Progenitor cell of endocrine pancreas (in vitro differentiated cells): ENCODE results near the gene CATSPERZ. TPM values are rescaled to one million over a fixed set of nuclear protein-coding genes. Genes with fewer than 3 reads are reported as not detected.

Experiments
- DNase-seq: peaks from one replicate; pipeline ENCODE4 v3.0.0; 2021; ENCODE audit warnings: low spot score; ENCODE audit not compliant: unreplicated experiment
- H3K27ac Mint-ChIP-seq: 2 replicates; pipeline ENCODE4 v1.8.0; 2021; ENCODE audit warnings: mild to moderate bottlenecking, moderate library complexity, mixed read lengths
- H3K27me3 Mint-ChIP-seq: 2 replicates; pipeline ENCODE4 v1.8.0; 2021; ENCODE audit warnings: mixed read lengths
- H3K36me3 Mint-ChIP-seq: 2 replicates; pipeline ENCODE4 v1.8.0; 2022; ENCODE audit warnings: mixed read lengths; ENCODE audit not compliant: insufficient read depth
- H3K4me1 Mint-ChIP-seq: 2 replicates; pipeline ENCODE4 v1.8.0; 2021; ENCODE audit warnings: low read depth, mixed read lengths
- H3K4me3 Mint-ChIP-seq: 2 replicates; pipeline ENCODE4 v1.8.0; 2021; ENCODE audit warnings: low read depth, mild to moderate bottlenecking, moderate library complexity, mixed read lengths
- H3K9me3 Mint-ChIP-seq: 2 replicates; pipeline ENCODE4 v1.8.0; 2021; ENCODE audit warnings: low read depth, mixed read lengths
- total RNA-seq: library from RNA; stranded (reverse); gene quantifications from 2 replicates; pipeline ENCODE4 v1.2.1, GENCODE V29; 2021
- TF ChIP-seq, protein P1 (sequence below): fragments of 200-600 bp; sonication (generic); IDR thresholded peaks from one replicate; pipeline ENCODE4 v1.5.0; 2021; ENCODE audit warnings: antibody characterized with exemption, mild to moderate bottlenecking; ENCODE audit not compliant: unreplicated experiment

Gene CATSPERZ
- total RNA-seq, 1 donor from 2014 or later, result not detected

DNA sequence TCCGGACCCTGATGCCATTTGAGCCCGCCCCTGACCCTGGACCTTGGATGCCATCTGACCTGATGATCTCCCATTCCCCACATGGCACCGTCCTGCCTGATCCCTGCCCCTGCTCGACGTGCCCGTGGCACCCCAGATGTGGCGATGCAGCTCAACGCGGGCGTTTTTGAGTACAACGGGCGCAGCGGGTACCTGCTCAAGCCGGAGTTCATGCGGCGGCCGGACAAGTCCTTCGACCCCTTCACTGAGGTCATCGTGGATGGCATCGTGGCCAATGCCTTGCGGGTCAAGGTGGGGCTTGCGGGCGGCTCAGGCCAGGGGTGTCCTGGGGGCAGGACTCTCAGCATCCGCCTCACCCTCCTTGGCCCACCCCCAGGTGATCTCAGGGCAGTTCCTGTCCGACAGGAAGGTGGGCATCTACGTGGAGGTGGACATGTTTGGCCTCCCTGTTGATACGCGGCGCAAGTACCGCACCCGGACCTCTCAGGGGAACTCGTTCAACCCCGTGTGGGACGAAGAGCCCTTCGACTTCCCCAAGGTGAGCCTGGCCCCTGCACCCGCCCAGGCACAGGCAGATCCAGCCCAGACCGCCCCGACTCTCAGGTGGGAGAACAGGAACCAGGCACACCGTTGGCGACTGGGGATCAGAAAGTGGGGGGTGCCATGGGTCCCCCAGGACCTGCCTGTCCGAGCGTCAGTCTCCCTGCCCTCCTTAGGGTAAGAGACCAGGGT is 37.7 kb upstream of the CATSPERZ start:
- no peaks in the 10 kb centered on the region for H3K27me3 Mint-ChIP-seq
- TF ChIP-seq, protein P1, sequence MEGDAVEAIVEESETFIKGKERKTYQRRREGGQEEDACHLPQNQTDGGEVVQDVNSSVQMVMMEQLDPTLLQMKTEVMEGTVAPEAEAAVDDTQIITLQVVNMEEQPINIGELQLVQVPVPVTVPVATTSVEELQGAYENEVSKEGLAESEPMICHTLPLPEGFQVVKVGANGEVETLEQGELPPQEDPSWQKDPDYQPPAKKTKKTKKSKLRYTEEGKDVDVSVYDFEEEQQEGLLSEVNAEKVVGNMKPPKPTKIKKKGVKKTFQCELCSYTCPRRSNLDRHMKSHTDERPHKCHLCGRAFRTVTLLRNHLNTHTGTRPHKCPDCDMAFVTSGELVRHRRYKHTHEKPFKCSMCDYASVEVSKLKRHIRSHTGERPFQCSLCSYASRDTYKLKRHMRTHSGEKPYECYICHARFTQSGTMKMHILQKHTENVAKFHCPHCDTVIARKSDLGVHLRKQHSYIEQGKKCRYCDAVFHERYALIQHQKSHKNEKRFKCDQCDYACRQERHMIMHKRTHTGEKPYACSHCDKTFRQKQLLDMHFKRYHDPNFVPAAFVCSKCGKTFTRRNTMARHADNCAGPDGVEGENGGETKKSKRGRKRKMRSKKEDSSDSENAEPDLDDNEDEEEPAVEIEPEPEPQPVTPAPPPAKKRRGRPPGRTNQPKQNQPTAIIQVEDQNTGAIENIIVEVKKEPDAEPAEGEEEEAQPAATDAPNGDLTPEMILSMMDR, result no peak
- H3K27ac Mint-ChIP-seq, result no peak overlapping the region
- no peaks in the 10 kb centered on the region for H3K9me3 Mint-ChIP-seq
- H3K4me3 Mint-ChIP-seq, result no peak overlapping the region
- peaks cover 17% of the 10 kb centered on the region for H3K36me3 Mint-ChIP-seq
- no peak for DNase-seq
- no peaks in the 10 kb centered on the region for H3K4me1 Mint-ChIP-seq

DNA sequence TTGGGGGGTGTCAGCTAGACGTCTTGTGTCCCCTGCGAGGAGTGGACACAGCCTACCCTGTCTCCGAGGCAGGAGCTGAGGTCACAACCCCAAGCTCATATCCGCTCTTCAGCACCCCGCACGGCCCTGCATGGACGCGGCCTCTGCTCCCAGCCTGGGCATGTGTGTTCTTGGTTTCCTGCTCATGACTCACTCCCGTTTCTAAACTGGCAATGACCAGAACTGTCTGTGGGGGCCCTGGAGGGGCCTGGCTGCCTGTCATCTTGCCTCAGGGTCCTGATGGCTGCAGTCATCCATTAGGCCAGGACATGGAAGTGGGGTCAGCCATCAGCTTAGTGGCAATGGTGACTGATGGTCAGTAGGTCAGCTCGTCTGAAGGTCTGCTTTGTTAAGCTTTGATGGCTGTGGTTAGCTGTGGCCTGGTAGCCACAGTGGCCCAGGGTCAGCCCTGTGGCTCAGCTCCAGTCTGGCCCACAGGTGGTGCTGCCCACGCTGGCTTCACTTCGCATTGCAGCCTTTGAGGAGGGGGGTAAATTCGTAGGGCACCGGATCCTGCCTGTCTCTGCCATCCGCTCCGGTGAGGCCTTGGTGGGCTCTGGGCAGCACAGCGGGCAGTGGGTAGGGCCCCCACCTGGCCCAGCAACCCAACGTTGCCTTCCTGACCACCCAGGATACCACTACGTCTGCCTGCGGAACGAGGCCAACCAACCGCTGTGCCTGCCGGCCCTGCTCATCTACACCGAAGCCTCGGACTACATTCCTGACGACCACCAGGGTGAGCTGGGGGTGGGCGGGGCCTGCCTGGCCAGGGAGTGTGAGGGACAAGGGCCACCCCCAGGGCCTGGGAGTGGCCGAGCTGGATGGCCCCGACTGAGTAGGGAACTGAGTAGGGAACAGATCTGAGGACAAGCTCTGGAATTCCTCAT is 36.9 kb upstream of the CATSPERZ start:
- Mint-ChIP-seq H3K4me1 (no peaks in the 10 kb centered on the region), H3K27me3 (no peaks in the 10 kb centered on the region), H3K4me3 (no peak overlapping the region), H3K27ac (no peak overlapping the region), H3K9me3 (no peaks in the 10 kb centered on the region), H3K36me3 (peaks cover 15% of the 10 kb centered on the region)
- TF ChIP-seq, protein P1, result no peak
- DNase-seq, result no peak

DNA sequence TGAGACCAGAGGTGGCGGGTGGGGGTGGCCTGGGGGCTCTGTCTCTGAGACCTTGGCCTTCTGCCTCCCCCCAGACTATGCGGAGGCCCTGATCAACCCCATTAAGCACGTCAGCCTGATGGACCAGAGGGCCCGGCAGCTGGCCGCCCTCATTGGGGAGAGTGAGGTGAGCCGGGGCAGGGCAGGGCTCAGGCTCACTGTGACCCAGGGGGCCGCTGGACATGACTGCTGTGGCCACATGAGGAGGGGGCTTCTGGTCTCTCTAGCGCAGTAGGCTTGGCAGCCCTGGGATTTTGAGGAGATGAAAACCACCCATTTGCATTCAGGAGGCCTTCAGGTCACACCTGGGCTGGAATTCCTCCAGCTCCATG is 36.2 kb upstream of the CATSPERZ start:
- Mint-ChIP-seq H3K27me3 (no peaks in the 10 kb centered on the region), H3K9me3 (no peaks in the 10 kb centered on the region), H3K27ac (no peak overlapping the region), H3K4me3 (no peak overlapping the region), H3K4me1 (peaks cover 3% of the 10 kb centered on the region), H3K36me3 (peaks cover 15% of the 10 kb centered on the region)
- TF ChIP-seq, protein P1, result no peak
- no peak for DNase-seq

DNA sequence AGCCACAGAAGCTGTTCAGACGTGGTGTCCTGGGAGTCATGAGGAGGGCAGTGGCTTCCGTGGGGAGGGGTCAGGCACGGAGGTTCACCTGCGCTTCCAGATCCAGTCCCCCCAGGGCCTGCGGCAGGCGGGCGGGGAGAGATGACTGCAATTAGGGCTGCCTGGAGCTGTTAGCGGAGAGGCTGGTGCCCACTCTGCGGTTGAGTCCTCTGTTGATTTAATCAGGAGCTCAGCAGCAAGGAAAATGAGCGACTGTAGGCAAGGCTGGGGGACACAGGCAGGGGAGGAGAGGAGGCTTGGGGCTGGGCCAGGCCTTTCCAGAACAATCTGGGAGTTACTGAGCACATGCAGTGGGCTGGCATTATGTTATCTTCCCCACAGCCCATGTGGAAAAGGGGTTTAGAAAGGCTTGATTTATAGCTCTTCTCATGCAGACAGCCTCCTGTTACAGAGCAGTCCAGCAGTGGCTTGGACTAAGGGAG is 35.7 kb upstream of the CATSPERZ start:
- no peak for DNase-seq
- Mint-ChIP-seq H3K4me1 (peaks cover 5% of the 10 kb centered on the region), H3K36me3 (peaks cover 14% of the 10 kb centered on the region), H3K27me3 (no peaks in the 10 kb centered on the region), H3K9me3 (no peaks in the 10 kb centered on the region), H3K27ac (no peak overlapping the region), H3K4me3 (no peak overlapping the region)
- TF ChIP-seq, protein P1, result no peak
